Measurements from ENCODE around the gene HOXC9.

Gene HOXC9

DNA sequence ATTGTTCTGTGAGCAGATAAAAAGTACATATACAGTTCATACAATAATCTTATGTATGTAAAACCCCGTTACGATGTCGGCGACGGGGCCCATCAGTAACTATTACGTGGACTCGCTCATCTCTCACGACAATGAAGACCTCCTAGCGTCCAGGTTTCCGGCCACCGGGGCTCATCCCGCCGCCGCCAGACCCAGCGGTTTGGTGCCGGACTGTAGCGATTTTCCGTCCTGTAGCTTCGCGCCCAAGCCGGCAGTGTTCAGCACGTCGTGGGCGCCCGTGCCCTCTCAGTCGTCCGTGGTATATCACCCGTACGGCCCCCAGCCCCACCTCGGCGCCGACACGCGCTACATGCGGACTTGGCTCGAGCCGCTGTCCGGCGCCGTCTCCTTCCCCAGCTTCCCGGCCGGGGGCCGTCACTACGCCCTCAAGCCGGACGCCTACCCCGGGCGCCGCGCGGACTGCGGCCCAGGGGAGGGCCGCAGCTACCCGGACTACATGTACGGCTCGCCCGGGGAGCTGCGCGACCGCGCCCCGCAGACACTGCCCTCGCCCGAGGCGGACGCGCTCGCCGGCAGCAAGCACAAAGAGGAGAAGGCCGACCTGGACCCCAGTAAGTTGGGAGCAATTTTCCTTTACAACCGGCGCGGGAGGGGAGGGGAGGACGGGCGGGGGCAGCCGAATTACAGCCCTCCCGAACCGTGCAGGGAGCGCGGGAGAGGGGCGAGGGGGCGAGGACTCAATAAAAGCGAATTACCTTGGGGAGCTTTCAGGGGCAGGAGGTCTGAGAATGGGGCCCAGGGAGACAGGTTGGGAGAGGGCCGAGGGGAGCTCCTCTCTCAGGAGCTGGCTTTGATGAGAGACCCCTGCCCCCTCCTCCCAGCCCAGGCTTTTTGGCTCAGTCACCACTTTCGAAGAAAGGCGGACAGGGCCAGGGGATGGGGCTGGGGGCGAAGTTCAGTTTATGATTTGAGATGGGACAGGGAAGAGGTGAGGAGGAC is at the start of gene HOXC9:
HOXC9 (plus strand) TSS at position 46 of the 999 bp plus-strand sequence; CDS start at position 74, 28 bp downstream.
- no peak for DNase-seq (ENCODE audit: low spot score)

DNA sequence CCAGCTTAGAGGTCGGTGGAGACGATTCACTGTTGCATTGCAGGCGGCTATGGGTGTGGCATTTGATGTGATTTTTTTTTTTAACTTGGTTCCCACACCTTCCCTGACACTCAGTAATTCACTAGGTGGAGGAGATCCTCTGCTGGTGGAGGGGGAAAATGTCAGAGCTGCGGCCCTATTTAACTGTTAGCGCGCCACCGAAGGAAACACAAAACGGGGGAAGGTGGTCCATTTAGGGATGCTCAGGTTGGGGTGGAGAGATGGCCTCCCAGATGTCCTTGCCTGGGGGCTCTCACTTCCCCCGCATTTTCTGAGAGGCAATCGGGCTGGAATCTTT is 49.6 kb upstream of the HOXC9 start:
- no peak for DNase-seq (ENCODE audit: low spot score)

DNA sequence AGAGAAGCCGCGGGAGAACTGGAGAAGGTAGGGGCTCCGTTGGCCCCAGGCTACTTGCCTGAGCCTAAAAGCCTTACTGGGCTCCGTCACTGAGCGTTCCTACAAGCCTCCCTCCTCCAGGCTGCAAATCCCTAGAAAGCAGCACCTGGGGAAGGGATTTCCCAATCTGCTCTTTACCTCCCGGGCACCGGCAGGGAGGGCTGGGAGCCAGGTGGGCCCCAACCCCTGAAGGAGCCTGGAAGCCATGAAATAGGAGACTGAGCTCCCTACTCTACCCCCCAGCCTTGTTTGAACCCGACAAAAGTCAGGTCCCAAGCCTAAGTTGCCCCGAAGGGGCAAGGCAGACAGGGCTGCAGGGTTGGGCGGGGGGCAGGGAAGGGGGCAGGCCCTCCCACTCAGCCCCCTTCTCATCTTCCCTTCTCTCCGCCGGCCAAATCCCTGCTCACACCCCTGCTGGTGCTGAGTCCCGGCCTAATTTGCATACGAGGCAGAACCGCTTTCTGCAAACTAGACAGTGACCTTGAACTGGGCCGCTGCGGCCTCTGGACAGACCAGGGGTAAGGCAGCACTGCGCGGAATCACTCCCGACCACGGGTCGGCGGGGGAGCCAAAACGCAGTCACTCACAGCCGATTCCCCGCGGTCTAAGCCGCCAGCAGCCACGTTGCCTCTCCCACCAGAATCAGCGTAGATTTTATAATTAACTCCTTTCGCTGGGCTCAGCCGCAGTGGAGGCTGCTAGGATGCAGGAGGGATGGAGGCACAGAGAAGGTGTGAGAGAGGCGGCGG is 49.0 kb upstream of the HOXC9 start:
- DNase-seq (ENCODE audit: low spot score): no peak

DNA sequence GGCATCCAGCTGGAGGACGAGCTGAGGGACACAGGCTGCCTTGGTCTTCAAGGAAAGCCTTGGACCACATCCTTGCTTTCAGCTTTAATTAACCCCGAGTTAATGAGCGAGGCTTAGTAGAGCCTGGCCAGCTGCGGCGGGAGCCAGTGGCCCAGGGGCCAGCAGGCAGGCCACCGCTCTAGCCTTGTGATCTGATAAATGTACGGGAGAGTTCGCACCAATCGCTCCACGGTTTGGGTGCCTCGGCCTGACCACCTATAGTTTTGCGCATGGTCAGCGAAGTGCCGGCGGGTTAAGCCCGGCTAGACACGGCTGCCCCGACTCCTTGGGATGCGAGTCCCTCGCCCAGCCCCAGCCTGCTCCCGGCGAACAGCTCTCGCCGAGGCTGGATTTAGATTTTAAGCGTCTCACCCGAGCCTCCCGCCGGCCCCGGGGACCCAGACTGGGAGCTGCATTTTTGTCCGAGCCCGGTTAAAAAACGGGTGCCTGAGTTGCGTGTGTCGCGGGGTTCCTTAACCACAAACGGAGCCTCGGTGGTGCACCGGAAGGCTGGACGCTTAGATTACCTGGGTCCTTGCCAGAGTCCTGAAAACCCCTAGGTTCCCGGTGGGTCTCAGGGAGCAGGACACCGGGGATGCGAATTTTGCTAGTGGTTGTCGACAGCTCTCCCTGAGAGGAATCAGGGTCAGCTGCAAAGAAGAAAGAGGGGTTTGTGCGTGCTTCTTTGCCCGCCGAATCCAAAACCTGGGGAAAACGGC is 48.2 kb upstream of the HOXC9 start:
- DNase-seq (ENCODE audit: low spot score): no peak

DNA sequence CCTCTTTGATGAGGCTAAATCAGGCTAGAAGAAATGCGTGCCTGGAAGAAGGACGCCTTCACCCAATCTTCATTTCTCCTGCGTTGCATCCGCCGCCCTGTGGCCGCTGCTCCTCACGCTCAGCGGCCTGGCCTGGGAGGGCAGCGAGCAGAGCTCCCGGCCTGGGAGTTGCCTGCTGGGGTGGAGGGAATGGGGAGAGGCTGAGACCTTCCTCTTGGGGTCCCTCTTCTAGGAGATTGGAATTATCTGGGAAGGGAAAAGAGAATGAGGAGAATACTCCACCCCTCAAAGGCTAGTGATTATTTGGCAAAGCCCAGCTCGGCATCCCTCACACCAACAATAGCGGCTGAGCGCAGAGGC is 47.6 kb upstream of the HOXC9 start:
- DNase-seq (ENCODE audit: low spot score): no peak

DNA sequence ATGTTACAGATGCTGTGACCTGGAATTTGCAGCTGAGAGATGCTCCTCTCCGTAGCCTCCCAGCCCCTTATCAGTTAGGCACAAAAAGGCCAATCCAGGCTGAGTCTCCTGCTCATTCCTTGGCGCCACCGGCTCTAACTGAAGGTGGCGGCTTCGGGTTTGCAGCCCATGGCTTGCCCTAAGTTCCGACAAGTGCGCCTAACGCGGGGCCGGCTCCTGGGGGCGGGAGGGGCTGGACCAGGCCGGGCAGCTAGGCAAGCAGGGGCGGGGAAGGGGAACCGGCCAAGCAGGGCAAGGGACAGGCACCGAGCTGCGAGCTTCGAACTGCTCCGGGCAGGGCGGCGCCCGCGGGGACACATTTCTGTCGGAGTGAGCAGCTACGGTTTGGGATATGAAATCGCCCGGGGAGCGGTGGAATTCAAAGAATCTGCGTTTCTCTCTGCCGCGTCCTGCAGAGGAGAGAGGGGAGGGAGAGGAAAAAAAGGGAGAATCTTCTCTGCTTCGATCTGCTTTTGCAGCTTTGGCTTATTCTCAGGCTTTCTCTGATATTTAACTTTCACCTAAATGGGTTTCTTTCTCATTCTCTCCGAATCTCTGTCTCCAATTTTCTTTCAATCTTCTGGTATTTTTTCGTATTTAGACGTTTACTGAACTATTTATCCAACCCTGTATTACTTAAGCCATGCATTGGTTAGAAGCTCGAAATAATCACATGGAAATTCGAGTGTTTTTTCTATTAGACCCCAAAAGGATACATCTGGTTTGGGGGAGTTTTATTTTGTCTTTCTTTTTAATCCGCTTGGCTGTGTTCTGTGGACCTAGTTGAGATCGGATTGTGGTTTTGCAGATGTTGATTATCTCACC is 46.9 kb upstream of the HOXC9 start:
- no peak for DNase-seq (ENCODE audit: low spot score)

DNA sequence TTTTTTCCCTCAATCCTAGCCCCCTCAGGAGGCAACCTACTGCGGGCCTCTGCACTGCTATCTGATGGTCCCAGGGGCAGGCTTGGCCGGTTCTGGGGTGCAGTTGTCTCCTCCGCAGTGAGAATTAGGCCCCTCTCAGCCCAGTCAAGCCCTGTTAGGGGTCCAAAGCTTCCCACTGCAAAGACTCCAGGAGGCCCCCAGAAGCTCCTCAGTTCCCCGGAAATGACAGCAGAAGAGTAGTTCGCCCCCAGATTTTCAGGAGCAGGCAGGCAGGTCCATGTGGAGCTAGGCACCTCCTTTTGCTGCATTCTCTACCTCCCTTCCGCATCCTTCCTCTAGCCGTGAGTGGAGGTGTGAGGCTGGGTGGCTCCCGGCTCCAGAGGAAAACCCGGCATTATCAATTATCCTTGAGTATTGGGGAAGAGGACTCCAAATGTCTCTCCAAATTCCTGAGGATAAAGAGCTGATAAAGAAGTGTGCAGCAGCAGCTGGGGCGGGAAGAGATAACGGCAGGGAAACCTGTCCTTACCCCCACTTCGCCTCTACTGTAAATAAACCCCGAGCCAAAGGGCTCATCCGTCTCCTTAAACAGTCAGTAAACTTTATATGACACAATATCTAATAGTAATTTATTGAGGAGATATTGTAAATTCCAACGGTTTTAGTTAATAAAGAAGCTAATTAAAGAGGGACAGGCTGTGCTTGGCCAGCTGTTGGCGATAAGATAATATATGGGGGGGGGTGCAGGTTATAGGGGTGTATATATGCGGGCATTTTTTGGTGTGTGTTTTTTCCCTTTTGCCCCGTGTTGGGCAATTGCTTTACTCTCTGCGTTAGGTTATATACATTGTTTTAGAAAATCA is 45.9 kb upstream of the HOXC9 start:
- no peak for DNase-seq (ENCODE audit: low spot score)

DNA sequence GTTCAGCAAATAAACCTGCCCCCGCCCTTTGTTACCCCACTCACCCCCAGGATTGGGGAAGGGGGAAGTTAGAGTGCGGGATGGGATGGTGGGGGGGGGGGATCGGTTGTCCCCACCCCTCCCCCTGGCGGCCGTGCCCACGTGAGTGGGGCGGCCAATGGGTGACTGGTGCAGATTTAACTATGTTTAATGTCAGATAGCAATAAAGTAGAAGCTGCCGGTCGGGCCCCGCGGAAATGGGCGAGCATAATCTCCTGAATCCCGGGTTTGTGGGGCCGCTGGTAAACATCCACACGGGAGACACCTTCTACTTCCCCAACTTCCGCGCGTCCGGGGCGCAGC is 45.3 kb upstream of the HOXC9 start, which contains the start of gene HOXC12:
HOXC12 (plus strand) TSS at position 210 of the 342 bp plus-strand sequence; CDS start at position 237, 27 bp downstream.
- no peak for DNase-seq (ENCODE audit: low spot score)

DNA sequence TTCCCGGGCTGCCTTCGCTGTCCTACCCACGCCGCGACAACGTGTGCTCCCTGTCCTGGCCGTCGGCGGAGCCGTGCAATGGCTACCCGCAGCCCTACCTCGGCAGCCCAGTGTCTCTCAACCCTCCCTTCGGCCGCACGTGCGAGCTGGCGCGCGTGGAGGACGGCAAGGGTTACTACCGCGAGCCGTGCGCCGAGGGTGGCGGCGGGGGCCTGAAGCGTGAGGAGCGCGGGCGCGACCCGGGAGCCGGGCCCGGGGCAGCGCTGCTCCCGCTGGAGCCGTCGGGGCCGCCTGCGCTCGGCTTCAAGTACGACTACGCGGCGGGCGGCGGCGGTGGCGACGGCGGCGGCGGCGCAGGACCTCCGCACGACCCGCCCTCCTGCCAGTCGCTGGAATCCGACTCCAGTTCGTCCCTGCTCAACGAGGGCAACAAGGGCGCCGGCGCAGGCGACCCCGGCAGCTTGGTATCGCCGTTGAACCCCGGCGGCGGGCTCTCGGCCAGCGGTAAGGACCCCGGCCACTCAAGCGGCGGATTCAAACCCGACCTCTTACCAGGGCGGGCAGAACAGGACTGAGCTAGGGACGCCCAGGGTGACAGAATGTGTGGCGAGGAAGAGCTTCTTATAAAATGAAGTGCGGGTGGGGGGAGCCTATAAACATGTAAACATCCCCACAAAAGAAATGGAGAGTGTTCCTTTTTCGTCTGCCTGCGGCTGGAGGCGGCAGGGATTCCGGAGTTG is 44.8 kb upstream of the HOXC9 start:
- DNase-seq (ENCODE audit: low spot score): no peak

DNA sequence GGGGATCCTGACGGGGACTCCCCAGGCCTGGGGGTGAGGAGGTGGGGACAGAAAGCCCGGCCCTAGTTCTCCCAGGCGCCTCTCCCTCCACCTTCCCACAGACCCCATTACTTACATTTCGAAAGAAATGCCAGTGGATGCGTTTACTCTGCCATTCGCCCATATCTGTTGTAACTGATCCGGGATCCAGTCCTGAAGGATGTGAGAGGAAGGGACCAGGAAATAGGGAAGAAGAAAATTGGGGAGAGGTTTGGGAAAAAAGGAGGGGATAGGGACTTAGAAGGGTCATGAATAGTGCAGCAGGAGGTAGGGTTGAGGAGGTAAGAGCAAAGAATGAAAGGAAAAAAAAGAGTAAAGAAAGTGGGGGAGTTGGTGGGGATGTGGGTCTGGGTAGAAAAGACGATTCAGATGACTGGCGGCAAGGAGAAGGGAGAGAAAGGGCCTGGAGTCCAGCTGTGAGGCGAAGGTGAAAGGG is 44.1 kb upstream of the HOXC9 start:
- no peak for DNase-seq (ENCODE audit: low spot score)

DNA sequence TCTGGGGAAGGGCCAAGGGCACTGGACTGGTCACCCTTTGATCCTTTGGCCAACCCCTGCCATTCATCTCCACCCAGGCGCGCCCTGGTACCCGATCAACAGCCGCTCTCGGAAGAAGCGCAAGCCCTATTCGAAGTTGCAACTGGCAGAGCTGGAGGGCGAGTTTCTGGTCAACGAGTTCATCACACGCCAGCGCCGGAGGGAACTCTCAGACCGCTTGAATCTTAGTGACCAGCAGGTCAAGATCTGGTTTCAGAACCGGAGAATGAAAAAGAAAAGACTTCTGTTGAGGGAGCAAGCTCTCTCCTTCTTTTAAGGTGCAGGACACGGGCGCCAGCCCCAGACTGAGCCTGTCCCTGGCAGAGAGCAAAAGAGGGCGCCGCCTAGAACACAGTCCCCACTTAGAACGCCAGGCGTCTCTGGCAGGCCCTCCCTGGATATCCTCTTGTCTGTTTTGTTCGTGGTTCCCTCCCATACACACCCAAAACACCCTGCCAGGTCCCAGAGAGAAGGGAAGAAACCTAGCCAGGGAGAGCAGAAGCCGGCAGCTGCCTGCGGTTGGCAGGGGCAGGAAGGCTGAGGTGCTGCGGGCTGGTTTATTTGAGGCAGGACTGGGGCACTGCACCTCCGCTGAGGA is 43.6 kb upstream of the HOXC9 start:
- DNase-seq (ENCODE audit: low spot score): no peak

DNA sequence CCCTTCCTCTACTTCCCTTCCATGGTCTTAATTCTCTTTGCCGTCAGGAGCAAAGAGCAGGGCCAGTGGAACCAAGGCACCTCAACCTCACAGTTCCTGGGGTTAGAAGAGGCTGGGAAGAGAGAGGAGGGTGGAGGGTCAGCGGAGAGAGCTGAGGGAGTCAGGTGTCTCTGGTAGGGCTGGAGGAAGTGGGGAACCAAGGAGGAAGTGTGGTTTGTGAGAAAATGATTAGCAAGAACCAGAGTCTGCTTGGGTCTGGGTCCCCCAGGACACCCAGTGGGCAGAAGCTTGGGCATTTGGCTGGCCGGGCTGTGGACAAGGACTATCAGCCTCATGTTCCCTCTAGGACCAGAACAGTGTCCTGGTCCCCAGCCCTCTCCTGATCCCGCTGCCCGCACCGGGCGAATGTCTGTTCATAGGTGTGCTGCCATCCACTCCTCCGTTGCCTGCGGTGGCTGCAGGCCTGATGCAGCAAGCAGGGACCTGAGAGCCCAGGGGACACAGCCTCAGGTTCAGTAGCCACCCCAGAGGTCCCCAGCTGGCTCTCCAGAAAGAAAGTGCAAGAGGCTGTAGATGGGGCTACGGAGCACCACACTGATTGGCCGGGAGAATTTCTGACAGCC is 42.9 kb upstream of the HOXC9 start:
- no peak for DNase-seq (ENCODE audit: low spot score)

DNA sequence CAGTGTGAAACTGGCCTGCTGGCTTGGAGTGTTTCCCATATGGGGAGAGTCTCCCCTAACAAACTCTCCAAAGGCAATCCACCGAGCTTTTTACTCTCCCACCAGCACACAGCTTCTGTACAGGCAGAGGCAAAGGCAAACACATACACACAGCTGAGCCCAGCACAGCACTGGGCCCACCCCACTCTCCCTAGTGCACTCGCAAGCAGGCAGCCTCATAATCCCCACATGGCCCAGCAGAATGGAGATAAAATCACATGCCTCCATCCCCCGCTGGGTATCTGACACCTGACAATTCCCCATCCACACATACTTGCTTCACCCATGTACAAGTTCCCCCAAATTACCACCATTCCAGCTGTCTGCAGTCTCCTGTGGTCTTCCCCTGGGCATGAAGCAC is 41.8 kb upstream of the HOXC9 start:
- no peak for DNase-seq (ENCODE audit: low spot score)

DNA sequence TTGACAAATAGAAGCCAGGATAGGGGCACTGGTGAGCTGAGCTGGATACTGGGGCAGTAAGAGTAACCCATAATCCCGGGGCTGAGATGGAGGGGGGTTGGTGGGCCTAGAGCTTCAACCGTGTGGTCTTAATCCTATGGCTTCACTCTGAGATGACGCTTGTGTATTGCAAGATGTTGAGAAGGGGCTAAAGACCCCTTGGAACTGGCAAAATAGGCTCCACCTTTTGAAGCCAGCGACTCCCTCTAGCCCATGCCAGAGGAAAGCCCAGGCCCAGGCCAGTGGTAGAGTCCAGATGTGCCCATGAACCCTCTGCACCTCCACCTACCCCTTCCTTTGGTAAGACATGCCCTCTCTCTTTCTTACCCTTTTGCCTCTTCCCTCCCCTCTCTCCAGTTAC is 40.6 kb upstream of the HOXC9 start:
- no peak for DNase-seq (ENCODE audit: low spot score)

DNA sequence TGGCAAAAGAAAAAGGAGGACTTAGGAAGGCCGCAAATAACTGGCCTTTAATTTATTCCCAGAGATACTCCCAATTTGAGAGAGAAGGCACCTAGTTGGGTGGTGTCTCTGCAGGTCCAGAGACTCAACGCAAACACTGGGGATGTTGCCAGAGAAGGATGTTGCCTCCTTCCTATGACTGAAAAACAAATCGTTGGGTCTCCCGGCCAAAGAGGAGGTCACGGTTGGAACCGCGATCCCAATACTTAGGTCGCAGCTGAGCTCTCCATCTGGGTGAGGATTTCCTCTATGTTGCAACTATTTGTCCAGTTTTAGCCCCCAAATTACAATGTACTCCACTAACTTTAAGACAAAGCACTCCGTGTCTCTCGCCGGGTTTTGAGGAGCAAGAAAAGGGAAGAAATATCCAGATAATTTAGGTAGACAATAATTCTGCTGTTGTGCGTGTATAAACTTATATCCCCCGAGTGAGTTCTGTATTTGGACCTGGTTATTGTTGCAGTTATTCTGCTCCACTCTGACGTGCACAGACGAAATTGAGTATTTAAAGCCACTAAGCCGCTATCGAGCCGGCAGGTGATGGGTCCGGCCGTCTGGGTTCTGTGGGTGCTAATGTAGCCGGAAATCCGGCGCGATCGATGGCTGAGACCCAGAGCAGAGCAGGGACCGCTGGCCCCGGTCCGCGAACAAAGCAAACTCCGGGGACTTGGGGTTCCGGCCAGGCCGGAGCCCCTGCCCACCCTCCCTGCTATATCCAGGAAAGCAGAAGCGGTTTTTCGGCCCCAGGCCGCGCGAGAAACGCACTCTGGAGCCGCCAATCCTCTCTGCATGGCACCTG is 39.6 kb upstream of the HOXC9 start:
- DNase-seq (ENCODE audit: low spot score): no peak

DNA sequence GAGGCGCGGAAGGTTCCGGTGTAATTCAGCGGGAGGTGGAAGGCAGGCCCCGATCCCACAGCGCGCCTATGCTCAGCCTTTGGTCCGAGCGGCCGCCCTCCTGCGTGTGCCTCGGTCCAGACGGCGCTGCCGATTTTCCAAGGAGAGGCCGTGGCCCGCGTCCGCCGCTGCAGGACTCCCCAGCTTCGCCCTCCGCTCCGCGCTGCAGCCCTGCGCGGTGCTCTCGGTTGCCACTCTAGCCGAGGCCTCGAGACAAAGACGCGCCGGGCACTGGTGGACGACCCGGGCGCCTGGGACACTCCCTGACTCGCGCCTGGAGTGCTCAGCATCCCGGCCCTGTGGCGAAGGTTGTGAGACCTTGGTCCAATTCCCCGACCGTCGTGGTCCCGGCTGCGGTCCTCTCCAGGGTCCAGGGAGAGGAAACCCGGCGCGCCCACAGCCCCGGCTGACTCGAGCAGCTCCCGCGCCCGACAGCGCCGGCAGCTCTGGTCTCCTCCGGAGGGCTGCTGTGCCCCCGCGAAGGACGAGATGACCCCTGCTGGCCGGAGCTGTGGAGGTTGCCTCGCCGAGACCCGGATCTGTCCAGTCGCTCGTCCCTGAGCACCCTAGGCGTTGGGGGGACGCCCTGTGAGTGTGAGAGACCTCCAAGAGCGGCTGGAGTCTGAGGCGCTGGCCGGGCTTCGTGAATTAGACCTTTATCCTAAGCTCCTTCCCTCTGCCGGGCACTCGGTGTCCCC is 38.8 kb upstream of the HOXC9 start:
- no peak for DNase-seq (ENCODE audit: low spot score)

DNA sequence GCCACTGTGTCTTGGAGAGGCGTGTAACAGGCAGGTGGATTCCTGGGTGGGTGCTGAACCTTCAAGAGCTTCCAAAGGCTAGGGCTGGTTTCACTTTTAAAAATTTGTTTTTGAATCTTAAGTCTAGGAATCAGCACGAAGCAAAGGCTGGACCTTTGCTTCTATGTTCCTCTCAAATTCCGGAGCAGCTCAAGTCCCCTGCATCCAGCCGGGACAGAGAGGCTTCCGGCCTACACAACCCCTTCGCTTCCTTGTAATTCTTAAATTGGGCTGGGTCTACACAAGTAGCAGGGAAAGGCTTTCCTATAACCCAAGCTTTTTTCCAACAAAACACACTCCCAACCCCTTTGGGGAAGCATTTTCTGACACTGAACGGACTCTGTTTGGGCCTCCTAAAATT is 37.0 kb upstream of the HOXC9 start:
- no peak for DNase-seq (ENCODE audit: low spot score)
